Ishikawa (cell line): ENCODE results near the gene ACSL6.

Source experiments
- CEBPB ChIP-seq: IDR thresholded peaks from 2 replicates; pipeline ENCODE4 v1.6.1; 2012
- CREB1 ChIP-seq: IDR thresholded peaks from 2 replicates; pipeline ENCODE4 v1.6.1; 2012; ENCODE audit warnings: low read depth
- EGR1 ChIP-seq: IDR thresholded peaks from 2 replicates; pipeline ENCODE4 v1.6.1; 2012
- EP300 ChIP-seq: IDR thresholded peaks from 2 replicates; pipeline ENCODE4 v1.6.1; 2012; ENCODE audit warnings: borderline replicate concordance
- FOXM1 ChIP-seq: IDR thresholded peaks from 2 replicates; pipeline ENCODE4 v1.6.1; 2012; ENCODE audit warnings: low read depth, borderline replicate concordance
- MAX ChIP-seq: IDR thresholded peaks from 2 replicates; pipeline ENCODE4 v1.6.1; 2012
- NFIC ChIP-seq: IDR thresholded peaks from 2 replicates; pipeline ENCODE4 v1.6.1; 2012
- RAD21 ChIP-seq: IDR thresholded peaks from 2 replicates; pipeline ENCODE4 v1.6.1; 2012; ENCODE audit warnings: low read depth
- REST ChIP-seq: IDR thresholded peaks from 2 replicates; pipeline ENCODE4 v1.6.1; 2012; ENCODE audit warnings: low read depth, mild to moderate bottlenecking
- TAF1 ChIP-seq: IDR thresholded peaks from 2 replicates; pipeline ENCODE4 v1.6.1; 2012; ENCODE audit warnings: low read depth, mild to moderate bottlenecking
- TCF12 ChIP-seq: IDR thresholded peaks from 2 replicates; pipeline ENCODE4 v1.6.1; 2012; ENCODE audit warnings: low read depth
- TEAD4 ChIP-seq: IDR thresholded peaks from 2 replicates; pipeline ENCODE4 v1.6.1; 2012
- USF1 ChIP-seq: IDR thresholded peaks from 2 replicates; pipeline ENCODE4 v1.6.1; 2012
- YY1 ChIP-seq: IDR thresholded peaks from 2 replicates; pipeline ENCODE4 v1.6.1; 2012; ENCODE audit warnings: low read depth
- ZBTB7A ChIP-seq: IDR thresholded peaks from 2 replicates; pipeline ENCODE4 v1.6.1; 2012; ENCODE audit warnings: low read depth

The ACSL6 gene

GRCh38 chr5:132046880-132047299 lies 35.4 kb upstream of the ACSL6 start:
- TF ChIP-seq TAF1: no peak
- TF ChIP-seq REST: no peak
- TF ChIP-seq EP300: no peak
- no peak for TF ChIP-seq TCF12
- TF ChIP-seq FOXM1: no peak
- TF ChIP-seq EGR1: no peak
- TF ChIP-seq CREB1: no peak
- no peak for TF ChIP-seq NFIC
- TF ChIP-seq RAD21: no peak
- TF ChIP-seq YY1: no peak
- no peak for TF ChIP-seq TEAD4
- TF ChIP-seq USF1: no peak
- TF ChIP-seq MAX: no peak
- no peak for TF ChIP-seq ZBTB7A
- no peak for TF ChIP-seq CEBPB

GRCh38 chr5:132044207-132044606 lies 32.7 kb upstream of the ACSL6 start:
- TF ChIP-seq TEAD4 (no peak), EP300 (no peak), ZBTB7A (no peak), NFIC (no peak), CEBPB (no peak), CREB1 (no peak), REST (no peak), TCF12 (no peak), RAD21 (no peak), EGR1 (no peak), YY1 (no peak), MAX (no peak), FOXM1 (no peak)

GRCh38 chr5:132037353-132037752 lies 25.9 kb upstream of the ACSL6 start:
- TF ChIP-seq EP300 (no peak), EGR1 (no peak), FOXM1 (no peak), TCF12 (no peak), REST (no peak), YY1 (no peak), TAF1 (no peak), CEBPB (no peak), USF1 (no peak), ZBTB7A (no peak), RAD21 (no peak), CREB1 (no peak), TEAD4 (no peak), MAX (no peak), NFIC (no peak)

- TF ChIP-seq EGR1: no peak
- no peak for TF ChIP-seq ZBTB7A
- TF ChIP-seq TAF1: no peak
- no peak for TF ChIP-seq CEBPB
- TF ChIP-seq USF1: no peak
- no peak for TF ChIP-seq REST
Measured at GRCh38 chr5:132033122-132033521, 21.7 kb upstream of the ACSL6 start.
